Activated T-cell treated with anti-CD3 and anti-CD28 coated beads for 24 hours (primary cell): ENCODE data around the gene ZFYVE21.
"Not testable (repeated sequence)": the region's sequence is repeated elsewhere in the genome, so short reads cannot be mapped to it uniquely, and the experiment has no call there.

Source experiments
- DNase-seq: peaks from one replicate; pipeline ENCODE4 v3.0.0-alpha.2; 2020; ENCODE audit warnings: low read depth

Gene ZFYVE21

GRCh38 chr14:103763730-103764488, 48.3 kb downstream of the ZFYVE21 start:
- DNase-seq, result no peak

DNA sequence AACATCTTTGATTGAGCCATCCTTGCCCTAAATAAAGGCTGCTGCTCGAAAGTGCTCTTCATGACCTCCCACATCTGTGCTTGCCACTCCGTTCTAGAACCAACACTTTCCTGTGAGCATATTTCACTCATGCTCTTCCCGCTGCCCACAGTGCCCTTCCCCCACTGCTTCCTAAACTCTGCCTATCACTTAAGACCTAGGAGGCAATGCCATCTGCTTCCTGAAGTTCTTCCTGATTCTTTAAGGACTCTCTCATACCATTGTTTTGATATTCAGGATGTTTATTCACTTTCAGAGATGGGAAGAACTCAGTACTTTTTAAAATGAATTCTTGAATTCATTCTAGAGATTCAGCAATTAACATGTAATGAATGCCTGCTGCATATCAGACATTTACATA, 49.9 kb downstream of the ZFYVE21 start:
- DNase-seq, result no peak

GRCh38 chr14:103767336-103767894, 51.8 kb downstream of the ZFYVE21 start:
- DNase-seq, result no peak

DNA sequence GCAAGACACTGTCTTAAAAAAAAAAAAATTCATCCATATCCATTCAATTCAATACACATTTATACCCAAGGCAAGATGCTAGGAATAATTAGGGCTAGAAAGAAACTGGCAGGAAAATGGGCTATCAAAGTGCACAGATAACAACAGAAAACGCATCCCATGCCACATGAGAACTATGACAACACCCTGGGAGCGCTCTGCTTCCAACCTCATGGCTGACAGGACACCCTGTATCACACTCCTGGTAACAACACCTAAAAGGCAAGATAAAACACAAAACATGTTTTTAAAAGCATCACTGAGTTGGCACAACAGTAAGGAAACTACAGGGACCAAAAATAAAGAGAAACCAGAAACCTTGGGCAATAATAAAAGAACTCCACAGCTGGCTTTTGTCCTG, 54.9 kb downstream of the ZFYVE21 start:
- no peak for DNase-seq

- no peak for DNase-seq
These were observed 55.3 kb downstream of the ZFYVE21 start for GRCh38 chr14:103770902-103771301.

GRCh38 chr14:103772078-103772712, 56.6 kb downstream of the ZFYVE21 start:
- no peak for DNase-seq

DNA sequence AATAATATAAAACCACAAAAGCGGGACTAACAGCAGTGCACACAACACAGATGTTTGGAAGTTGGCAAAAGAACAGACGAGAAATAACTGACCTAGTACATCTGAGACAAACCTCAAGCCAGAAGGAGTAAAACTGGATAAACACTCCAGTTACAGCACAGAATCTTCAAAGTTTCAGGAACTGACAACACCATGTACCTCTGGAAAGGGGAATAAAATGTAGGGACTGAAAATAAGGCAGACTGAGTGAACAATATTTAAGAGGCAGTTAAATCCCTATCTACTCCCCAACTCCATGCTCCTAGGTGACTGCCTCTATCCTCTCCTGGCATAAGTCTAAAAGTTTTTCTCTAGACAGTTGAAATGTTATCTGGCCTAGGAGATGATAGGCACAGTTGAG, 57.9 kb downstream of the ZFYVE21 start:
- no peak for DNase-seq

DNA sequence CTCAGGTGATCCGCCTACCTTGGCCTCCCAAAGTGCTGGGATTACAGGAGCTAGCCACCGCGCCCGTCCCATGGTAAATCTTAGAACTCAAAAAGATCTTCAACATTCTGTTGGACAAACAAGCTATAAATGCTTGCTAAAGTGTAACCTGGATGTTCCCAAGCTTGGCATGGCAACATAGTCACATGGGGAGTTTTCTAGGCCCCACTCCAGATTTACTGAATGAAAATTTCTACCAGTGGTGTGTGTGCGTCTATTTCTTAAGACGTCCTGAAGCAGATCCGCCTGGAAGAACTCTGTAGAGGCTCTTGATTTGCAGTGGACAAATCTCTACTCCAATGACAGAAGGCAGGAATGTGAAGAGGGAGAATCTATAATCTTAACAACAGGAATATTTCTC, 59.9 kb downstream of the ZFYVE21 start:
- DNase-seq, result no peak

- DNase-seq, result not testable (repeated sequence)
These were observed 60.7 kb downstream of the ZFYVE21 start for GRCh38 chr14:103776319-103776718.

DNA sequence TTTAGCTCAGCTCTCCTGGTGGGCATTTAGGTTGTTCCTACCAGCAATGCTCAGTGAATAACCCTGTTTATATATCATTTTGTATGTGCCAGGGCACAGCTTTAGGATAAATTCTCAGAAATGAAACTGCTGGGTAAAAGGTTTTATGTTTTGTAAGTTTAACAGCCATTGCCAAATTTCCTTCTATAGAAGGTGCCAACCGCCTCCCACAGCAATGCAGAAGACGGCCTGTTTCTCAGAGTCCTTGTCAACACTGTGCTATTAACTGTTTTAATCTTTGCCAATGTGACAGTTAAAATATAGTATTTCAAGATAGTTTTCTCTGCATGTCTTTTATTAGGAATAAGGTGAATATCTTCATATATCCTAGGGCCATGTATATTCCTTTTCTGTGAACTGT, 66.8 kb downstream of the ZFYVE21 start:
- DNase-seq, result no peak
